Chondrocyte (in vitro differentiated cells): Measurements from ENCODE around the gene GJA3. TPM values are rescaled to one million over a fixed set of nuclear protein-coding genes. Genes with fewer than 3 reads are reported as not detected.

Experiments used
- DNase-seq: peaks from one replicate; pipeline ENCODE4 v3.0.0; 2021; ENCODE audit warnings: mixed read lengths, low spot score
- H3K27ac Mint-ChIP-seq: one replicate; pipeline ENCODE4 v1.8.0; 2021; ENCODE audit warnings: mild to moderate bottlenecking, moderate library complexity, mixed read lengths; ENCODE audit not compliant: unreplicated experiment
- H3K27me3 Mint-ChIP-seq: 2 replicates; pipeline ENCODE4 v1.8.0; 2021; ENCODE audit warnings: low read depth, mixed read lengths
- H3K36me3 Mint-ChIP-seq: 2 replicates; pipeline ENCODE4 v1.8.0; 2021; ENCODE audit warnings: low read depth, mixed read lengths
- H3K4me1 Mint-ChIP-seq: 2 replicates; pipeline ENCODE4 v1.8.0; 2021; ENCODE audit warnings: low read depth, mild to moderate bottlenecking, mixed read lengths
- H3K4me3 Mint-ChIP-seq: one replicate; pipeline ENCODE4 v1.8.0; 2021; ENCODE audit warnings: mild to moderate bottlenecking, moderate library complexity, mixed read lengths; ENCODE audit not compliant: unreplicated experiment
- H3K9me3 Mint-ChIP-seq: 2 replicates; pipeline ENCODE4 v1.8.0; 2021; ENCODE audit warnings: low read depth, mixed read lengths
- total RNA-seq: library from RNA; stranded (reverse); gene quantifications from 3 replicates; pipeline ENCODE4 v1.2.1, GENCODE V29; 2021
- TF ChIP-seq, protein P1 (sequence below): fragments of 200-600 bp; sonication (generic); IDR thresholded peaks from 2 replicates; pipeline ENCODE4 v1.5.0; 2021; ENCODE audit warnings: antibody characterized with exemption, mild to moderate bottlenecking, moderate library complexity

Gene GJA3
- total RNA-seq, 1 donor from 2014 or later = 0.37 TPM

DNA sequence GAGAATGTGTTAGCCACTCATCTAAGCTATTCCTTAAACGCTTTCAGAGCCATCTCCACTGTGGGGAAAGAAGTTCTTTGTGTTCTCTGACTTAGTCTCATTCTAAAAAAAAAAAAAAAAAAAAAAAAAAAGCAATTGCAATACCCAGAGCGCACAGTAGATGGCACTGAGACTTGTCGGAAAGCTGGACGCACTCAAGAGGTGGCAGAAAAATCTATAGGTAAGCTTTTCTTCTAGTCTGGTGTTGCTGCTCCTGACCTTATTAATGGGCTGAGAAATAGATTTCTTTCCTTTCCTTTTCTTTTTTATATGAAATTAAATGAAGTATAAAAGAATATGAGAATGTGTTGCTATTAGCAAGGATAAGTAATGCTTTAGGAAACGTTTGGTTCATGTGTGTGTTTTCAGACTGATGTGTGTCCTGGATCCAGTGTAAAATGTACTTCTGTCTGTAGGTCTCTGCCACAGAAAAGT lies 36.5 kb upstream of the GJA3 start:
- H3K4me1 Mint-ChIP-seq = peaks cover 5% of the 10 kb centered on the region
- H3K4me3 Mint-ChIP-seq = no peak overlapping the region
- peaks cover 7% of the 10 kb centered on the region for H3K9me3 Mint-ChIP-seq
- DNase-seq = no peak
- peaks cover 34% of the 10 kb centered on the region for H3K27me3 Mint-ChIP-seq
- TF ChIP-seq, protein P1, sequence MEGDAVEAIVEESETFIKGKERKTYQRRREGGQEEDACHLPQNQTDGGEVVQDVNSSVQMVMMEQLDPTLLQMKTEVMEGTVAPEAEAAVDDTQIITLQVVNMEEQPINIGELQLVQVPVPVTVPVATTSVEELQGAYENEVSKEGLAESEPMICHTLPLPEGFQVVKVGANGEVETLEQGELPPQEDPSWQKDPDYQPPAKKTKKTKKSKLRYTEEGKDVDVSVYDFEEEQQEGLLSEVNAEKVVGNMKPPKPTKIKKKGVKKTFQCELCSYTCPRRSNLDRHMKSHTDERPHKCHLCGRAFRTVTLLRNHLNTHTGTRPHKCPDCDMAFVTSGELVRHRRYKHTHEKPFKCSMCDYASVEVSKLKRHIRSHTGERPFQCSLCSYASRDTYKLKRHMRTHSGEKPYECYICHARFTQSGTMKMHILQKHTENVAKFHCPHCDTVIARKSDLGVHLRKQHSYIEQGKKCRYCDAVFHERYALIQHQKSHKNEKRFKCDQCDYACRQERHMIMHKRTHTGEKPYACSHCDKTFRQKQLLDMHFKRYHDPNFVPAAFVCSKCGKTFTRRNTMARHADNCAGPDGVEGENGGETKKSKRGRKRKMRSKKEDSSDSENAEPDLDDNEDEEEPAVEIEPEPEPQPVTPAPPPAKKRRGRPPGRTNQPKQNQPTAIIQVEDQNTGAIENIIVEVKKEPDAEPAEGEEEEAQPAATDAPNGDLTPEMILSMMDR = peak; percentile 84
- H3K27ac Mint-ChIP-seq = no peak overlapping the region
- H3K36me3 Mint-ChIP-seq = peaks cover 5% of the 10 kb centered on the region

DNA sequence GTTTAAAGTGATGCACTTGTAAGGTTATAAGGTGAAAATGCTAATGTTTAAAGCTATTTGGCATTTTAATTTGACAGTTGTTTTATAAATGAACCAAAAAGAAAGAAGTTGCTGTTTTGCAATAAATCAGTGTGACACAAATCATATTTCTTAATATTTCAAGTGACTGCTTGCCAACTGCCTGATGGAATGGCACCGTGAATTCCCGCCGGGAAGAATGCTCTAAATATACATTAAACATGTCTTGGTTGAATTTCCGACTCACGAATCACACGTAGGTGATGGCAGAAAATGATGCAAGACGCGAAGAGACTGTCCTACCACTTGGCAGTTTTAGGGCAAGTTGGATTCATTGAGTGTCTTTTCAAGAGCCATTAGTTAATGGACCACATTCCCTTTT lies 34.9 kb upstream of the GJA3 start:
- Mint-ChIP-seq H3K4me1 (peaks cover 5% of the 10 kb centered on the region), H3K27me3 (peaks cover 39% of the 10 kb centered on the region), H3K27ac (no peak overlapping the region)

GRCh38 chr13:20193907-20194631 lies 33.2 kb upstream of the GJA3 start:
- Mint-ChIP-seq H3K27me3 (peaks cover 47% of the 10 kb centered on the region), H3K4me1 (peaks cover 5% of the 10 kb centered on the region), H3K4me3 (no peak overlapping the region), H3K27ac (no peak overlapping the region), H3K9me3 (no peaks in the 10 kb centered on the region), H3K36me3 (peaks cover 2% of the 10 kb centered on the region)
- DNase-seq = no peak
- TF ChIP-seq, protein P1 = no peak

More for the DNA sequence above, 34.9 kb upstream of the GJA3 start:
- no peak overlapping the region for H3K4me3 Mint-ChIP-seq
- TF ChIP-seq, protein P1 = no peak
- DNase-seq = no peak
- peaks cover 3% of the 10 kb centered on the region for H3K36me3 Mint-ChIP-seq
- no peaks in the 10 kb centered on the region for H3K9me3 Mint-ChIP-seq

DNA sequence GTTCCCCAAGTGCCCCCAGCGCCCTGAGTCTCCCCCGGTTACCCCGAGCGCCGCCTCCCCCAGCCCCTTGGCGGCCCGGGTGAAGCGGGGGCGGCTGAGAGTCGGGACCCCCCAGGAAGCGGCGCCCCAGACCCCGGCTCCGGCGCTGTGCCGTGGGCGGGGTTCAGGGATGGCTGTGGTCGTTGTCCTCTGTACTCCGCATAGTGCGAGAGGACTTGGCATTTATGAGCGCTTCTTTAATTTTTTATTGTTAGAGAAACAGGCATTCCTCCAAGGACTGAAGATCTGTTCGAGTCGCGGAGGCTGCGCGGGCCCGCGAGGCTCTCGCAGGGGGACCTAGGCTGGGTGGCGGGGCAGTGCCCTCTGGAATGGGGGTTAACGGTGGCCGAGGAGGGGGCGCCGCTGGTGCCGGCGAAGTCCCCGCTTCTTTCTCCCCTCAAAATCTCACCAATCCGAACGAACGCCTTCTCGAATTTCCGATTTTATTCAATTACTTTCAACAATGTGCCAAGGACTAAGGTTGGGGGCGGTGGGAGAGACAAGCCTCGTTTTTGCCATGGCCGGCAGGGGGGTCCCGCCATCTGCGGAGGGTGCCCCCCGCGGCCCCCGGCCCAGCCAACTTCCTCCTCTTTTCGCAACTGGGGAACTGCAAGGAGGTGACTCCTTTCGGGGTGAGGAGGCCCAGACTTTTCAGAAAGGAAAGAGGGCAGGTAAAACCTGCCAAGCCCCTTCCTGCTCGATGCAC lies 32.5 kb upstream of the GJA3 start:
- Mint-ChIP-seq H3K4me3 (peak overlapping the region; percentile 63), H3K27me3 (peaks cover 47% of the 10 kb centered on the region), H3K27ac (no peak overlapping the region), H3K36me3 (peaks cover 3% of the 10 kb centered on the region), H3K4me1 (peaks cover 5% of the 10 kb centered on the region), H3K9me3 (no peaks in the 10 kb centered on the region)
- DNase-seq = no peak
- TF ChIP-seq, protein P1 = no peak

GRCh38 chr13:20192836-20193161 lies 31.9 kb upstream of the GJA3 start, which contains the start of gene GJB2:
Gene GJB2 (minus strand): TSS chr13:20192938. CDS start chr13:20189581, 3,357 bp downstream.
- Mint-ChIP-seq H3K27ac (no peak within 1 kb of the TSS), H3K27me3 (peaks cover 47% of the 10 kb centered on the region)
- DNase-seq = no peak

More at GRCh38 chr13:20192836-20193161, 31.9 kb upstream of the GJA3 start, which contains the start of gene GJB2:
- Mint-ChIP-seq H3K9me3 (no peaks in the 10 kb centered on the region), H3K4me3 (peak within 1 kb of the TSS; percentile 63), H3K4me1 (peaks cover 5% of the 10 kb centered on the region), H3K36me3 (peaks cover 3% of the 10 kb centered on the region)
- TF ChIP-seq, protein P1 = no peak
